Measurements from ENCODE around the gene LY6G5C. TPM values are rescaled to one million over a fixed set of nuclear protein-coding genes. Genes with fewer than 3 reads are reported as not detected.

Gene LY6G5C
- total and polyA plus RNA-seq, 12 donors = 1.2 to 3.5 (median 2.0) TPM

DNA sequence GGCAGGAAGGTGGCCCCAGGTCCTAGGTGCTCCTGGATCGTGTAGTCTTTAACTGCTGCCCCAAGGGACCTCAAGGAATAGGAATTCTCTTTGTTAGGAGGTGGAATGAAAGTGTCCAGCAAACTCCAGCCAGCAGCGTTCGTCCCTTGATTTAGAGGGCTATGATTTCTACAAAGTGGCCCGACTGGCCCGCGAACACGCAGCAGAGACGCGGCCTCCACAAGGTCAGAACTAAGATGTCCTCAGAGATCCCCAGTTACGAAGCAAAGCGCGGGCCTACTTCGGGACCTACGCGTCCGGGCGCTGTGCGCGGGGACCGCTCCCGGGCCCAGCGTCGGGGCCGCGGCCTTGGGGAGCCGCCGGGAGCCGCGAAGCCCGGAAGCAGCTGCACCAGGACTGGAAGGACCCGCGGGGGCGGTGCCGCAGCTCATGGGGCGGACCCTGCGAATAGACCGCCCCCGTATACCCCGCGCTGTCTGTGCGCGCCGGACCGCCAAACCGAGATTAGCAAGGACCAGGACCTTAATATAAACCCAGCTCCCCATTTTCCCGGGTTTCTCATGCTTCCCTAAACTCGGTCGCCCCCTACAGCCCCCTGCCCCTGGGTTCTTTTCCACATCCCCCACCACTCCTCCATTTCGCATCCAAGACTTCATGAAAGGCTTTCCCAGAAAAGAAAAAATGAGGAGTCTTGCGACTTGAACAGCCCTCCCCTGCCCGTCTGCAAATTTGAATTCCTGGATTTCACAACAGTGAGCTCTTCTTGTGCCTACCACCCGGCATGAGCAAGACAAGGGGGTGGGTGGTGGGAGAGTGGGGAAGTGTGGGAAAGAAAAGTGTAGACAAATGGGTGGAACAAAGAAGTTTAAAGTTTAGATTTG is 20.2 kb downstream of the LY6G5C start, which contains the start of gene C6orf47:
Gene C6orf47, minus strand, starts transcription at position 398 of the 881 bp plus-strand sequence. CDS start 831 bp downstream, outside the sequence.
- Histone ChIP-seq H3K27me3 (no peaks in the 10 kb centered on the region), H3K4me3 (peak within 1 kb of the TSS; percentile 69 to 94 (median 87)), H3K36me3 (peaks cover 0 to 55% (median 4%) of the 10 kb centered on the region in 9 donors), H3K4me1 (peaks cover 27 to 75% (median 58%) of the 10 kb centered on the region in 9 donors), H3K9me3 (no peaks in the 10 kb centered on the region), H3K27ac (peak within 1 kb of the TSS; percentile 82 to 98 (median 92))
- 0 to 1% methylated on average over 52 of the region's 52 CpGs for WGBS, 2 donors
- TF ChIP-seq, protein P1, sequence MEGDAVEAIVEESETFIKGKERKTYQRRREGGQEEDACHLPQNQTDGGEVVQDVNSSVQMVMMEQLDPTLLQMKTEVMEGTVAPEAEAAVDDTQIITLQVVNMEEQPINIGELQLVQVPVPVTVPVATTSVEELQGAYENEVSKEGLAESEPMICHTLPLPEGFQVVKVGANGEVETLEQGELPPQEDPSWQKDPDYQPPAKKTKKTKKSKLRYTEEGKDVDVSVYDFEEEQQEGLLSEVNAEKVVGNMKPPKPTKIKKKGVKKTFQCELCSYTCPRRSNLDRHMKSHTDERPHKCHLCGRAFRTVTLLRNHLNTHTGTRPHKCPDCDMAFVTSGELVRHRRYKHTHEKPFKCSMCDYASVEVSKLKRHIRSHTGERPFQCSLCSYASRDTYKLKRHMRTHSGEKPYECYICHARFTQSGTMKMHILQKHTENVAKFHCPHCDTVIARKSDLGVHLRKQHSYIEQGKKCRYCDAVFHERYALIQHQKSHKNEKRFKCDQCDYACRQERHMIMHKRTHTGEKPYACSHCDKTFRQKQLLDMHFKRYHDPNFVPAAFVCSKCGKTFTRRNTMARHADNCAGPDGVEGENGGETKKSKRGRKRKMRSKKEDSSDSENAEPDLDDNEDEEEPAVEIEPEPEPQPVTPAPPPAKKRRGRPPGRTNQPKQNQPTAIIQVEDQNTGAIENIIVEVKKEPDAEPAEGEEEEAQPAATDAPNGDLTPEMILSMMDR (IDR thresholded peaks at IDR 0.05) = no peak
- ATAC-seq (peak; percentile 73 to 84 (median 78)), DNase-seq (peak; percentile 88 to 89)
- intact Hi-C loops (cut with DNase I) = loop anchor here in 1 of 10 donors (10.0 kb wide), 1 partner anchor 1754 kb away; the partner anchor contains the start of genes CUTA and PHF1

DNA sequence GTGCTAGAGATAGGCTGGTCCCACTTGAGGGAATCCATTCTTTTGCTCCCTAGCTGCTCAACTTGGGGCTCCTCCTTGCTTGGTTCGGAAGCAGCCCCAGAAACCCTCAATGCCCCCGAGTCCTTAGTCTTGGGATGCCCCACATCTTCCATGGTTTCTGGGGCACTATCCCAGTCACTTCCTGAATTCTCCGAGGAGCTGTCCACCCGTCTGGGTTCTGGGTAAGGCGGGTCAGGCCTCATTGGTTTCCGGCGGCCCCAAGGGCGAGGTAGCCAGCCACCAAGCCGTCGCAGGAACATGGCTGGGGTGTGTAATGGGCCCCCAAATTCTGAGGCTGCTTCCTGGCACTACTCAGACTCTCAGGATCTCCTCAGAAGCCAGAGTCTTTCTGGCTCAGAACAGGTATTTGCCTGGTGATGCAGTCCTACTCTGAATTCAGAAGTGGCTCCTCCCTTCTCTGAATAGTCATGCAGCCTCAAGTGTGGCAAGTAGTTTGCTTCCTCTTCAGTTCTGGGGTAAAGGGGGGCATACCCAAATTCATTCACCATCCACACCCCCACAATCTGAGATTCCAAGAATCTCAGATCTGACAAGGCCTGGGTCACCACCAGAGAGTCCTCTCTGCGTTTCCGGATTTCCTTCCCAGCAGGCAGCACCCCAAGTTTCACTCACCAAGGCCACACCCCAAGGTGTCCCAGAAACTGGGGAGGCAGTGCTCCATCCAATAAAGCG is 21.1 kb downstream of the LY6G5C start:
- H3K27ac ChIP-seq = peak overlapping the region in 9 of 10 donors; percentile 88 to 98 (median 94)
- TF ChIP-seq, protein P1 (IDR thresholded peaks at IDR 0.05) = no peak
- H3K4me3 ChIP-seq = peak overlapping the region; percentile 69 to 94 (median 87)
- ATAC-seq (peak in 1 of 8 donors; percentile 8), DNase-seq (no peak)
- H3K9me3 ChIP-seq = no peaks in the 10 kb centered on the region
- intact Hi-C loops (cut with DNase I) = loop anchor here in 1 of 10 donors (10.0 kb wide), 1 partner anchor 1755 kb away; the partner anchor contains the start of genes CUTA and PHF1
- peaks cover 27 to 75% (median 59%) of the 10 kb centered on the region in 9 donors for H3K4me1 ChIP-seq
- WGBS, 2 donors = 24 to 26% methylated on average over 13 of the region's 13 CpGs
- H3K36me3 ChIP-seq = peaks cover 0 to 62% (median 4%) of the 10 kb centered on the region in 9 donors
- no peaks in the 10 kb centered on the region for H3K27me3 ChIP-seq

DNA sequence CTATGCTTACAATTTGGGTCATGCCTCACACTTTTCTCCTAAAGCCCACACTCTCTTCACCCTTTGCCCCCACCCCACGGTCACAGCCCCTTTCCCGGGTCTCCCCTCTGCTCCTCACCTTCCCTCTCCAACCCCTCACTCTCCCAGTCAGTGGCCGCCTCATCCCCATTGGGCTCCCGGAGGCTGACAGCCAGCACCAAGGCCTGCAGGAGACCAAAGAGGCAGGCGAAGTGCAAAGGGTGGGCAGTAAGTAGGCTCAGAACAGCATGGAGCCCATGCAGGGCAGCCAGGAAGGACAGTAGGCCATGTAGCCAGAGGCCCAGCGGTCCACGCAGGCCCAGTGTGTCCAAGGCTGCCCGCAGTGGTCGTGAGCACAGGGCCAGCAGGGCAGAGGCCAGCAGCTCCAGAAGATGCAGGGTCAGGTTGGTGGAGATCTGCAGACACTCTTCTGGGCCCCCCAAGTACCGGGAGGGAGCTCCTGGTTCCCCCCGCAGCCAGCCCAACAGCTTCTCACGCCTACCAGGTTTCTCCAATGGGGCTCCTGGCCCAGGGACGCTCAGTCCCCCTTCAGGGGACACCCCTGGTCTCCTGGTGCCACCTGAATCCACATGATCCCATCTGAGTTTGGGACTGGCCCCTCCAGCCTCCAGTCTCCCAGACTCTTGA is 21.8 kb downstream of the LY6G5C start:
- Histone ChIP-seq H3K4me3 (peak overlapping the region; percentile 69 to 94 (median 87)), H3K27ac (peak overlapping the region in 8 of 10 donors; percentile 88 to 98 (median 94)), H3K36me3 (peaks cover 0 to 62% (median 4%) of the 10 kb centered on the region in 9 donors), H3K9me3 (no peaks in the 10 kb centered on the region), H3K4me1 (peaks cover 25 to 73% (median 56%) of the 10 kb centered on the region in 9 donors), H3K27me3 (no peaks in the 10 kb centered on the region)
- intact Hi-C loops (cut with DNase I) = no loop called here
- DNase-seq (no peak), ATAC-seq (no peak)
- WGBS, 2 donors = 84 to 87% methylated on average over 13 of the region's 13 CpGs
- TF ChIP-seq, protein P1 (IDR thresholded peaks at IDR 0.05) = no peak
